Liver (tissue), 9 donors: ENCODE data around the gene CGNL1. TPM values are rescaled to one million over a fixed set of nuclear protein-coding genes. Genes with fewer than 3 reads are reported as not detected.
A peak's percentile ranks its signal among the peaks of the same experiment; 100 is the strongest.

Source experiments
- DNase-seq: peaks from one replicate; pipeline ENCODE4 v3.0.0-alpha.2; 2017; ENCODE audit warnings: low spot score
- H3K27ac ChIP-seq, 2 donors: one replicate each; pipeline ENCODE4 v1.7.0; 2013; ENCODE audit warnings: inconsistent platforms in 2 of 2, low read length in 2 of 2, control low read depth in 1 of 2, low read depth in 1 of 2, mild to moderate bottlenecking in 1 of 2
- H3K27me3 ChIP-seq, 4 donors: one replicate each; pipeline versions ENCODE4 v1.6.1 to v1.7.0; 2013; ENCODE audit warnings: low read length in 3 of 4, inconsistent platforms in 1 of 4, mild to moderate bottlenecking in 1 of 4, moderate library complexity in 1 of 4; ENCODE audit not compliant: control insufficient read depth in 4 of 4, insufficient read depth in 4 of 4
- H3K36me3 ChIP-seq, 4 donors: one replicate each; pipeline versions ENCODE4 v1.6.1 to v1.7.0; 2013; ENCODE audit warnings: low read length in 3 of 4, mild to moderate bottlenecking in 3 of 4, low read depth in 1 of 4, moderate library complexity in 1 of 4; ENCODE audit not compliant: control insufficient read depth in 4 of 4, insufficient read depth in 3 of 4
- H3K4me1 ChIP-seq, 4 donors: one replicate each; pipeline versions ENCODE4 v1.6.1 to v1.7.0; 2013; ENCODE audit warnings: low read length in 3 of 4, mild to moderate bottlenecking in 3 of 4, moderate library complexity in 1 of 4; ENCODE audit not compliant: control insufficient read depth in 4 of 4, insufficient read depth in 4 of 4
- H3K4me3 ChIP-seq, 3 donors: one replicate each; pipeline versions ENCODE4 v1.6.1 to v1.7.0; 2013; ENCODE audit warnings: low read length in 3 of 3, control low read depth in 1 of 3, low read depth in 1 of 3, mild to moderate bottlenecking in 1 of 3
- H3K9ac ChIP-seq, 2 donors: one replicate each; pipeline ENCODE4 v1.7.0; 2013; ENCODE audit warnings: low read length in 2 of 2, mild to moderate bottlenecking in 2 of 2, moderate library complexity in 2 of 2, control low read depth in 1 of 2, low read depth in 1 of 2
- H3K9me3 ChIP-seq, 4 donors: one replicate each; pipeline versions ENCODE4 v1.6.1 to v1.7.0; 2013; ENCODE audit warnings: low read length in 3 of 4; ENCODE audit not compliant: control insufficient read depth in 4 of 4
- ATF3 ChIP-seq: IDR thresholded peaks from 2 replicates; pipeline ENCODE4 v1.6.1; 2016; ENCODE audit warnings: antibody characterized with exemption
- CTCF ChIP-seq: fragments of 150-350 bp; IDR thresholded peaks from 2 replicates; pipeline ENCODE4 v1.5.1; 2017; ENCODE audit warnings: improper control_type of control experiment, low read depth, low read length; ENCODE audit not compliant: missing input control
- EGR1 ChIP-seq, 2 donors: IDR thresholded peaks; 2 replicates each; pipeline ENCODE4 v1.6.1; 2016 to 2018; ENCODE audit warnings: antibody characterized with exemption in 2 of 2, low read depth in 2 of 2
- FOXA1 ChIP-seq: IDR thresholded peaks from 2 replicates; pipeline ENCODE4 v1.6.1; 2016; ENCODE audit warnings: antibody characterized with exemption
- FOXA2 ChIP-seq: IDR thresholded peaks from 2 replicates; pipeline ENCODE4 v1.6.1; 2016; ENCODE audit warnings: antibody characterized with exemption
- GABPA ChIP-seq, 2 donors: IDR thresholded peaks in 1 of 2; conservative IDR thresholded peaks in 1 of 2; 2 replicates each; pipeline ENCODE4 v1.6.1; 2016; ENCODE audit warnings: antibody characterized with exemption in 2 of 2, mild to moderate bottlenecking in 1 of 2, moderate library complexity in 1 of 2
- HNF4A ChIP-seq, 2 donors: conservative IDR thresholded peaks; 2 replicates each; pipeline ENCODE4 v1.6.1; 2016; ENCODE audit warnings: antibody characterized with exemption in 2 of 2, mild to moderate bottlenecking in 2 of 2
- HNF4G ChIP-seq: IDR thresholded peaks from 2 replicates; pipeline ENCODE4 v1.6.1; 2016; ENCODE audit warnings: antibody characterized with exemption
- JUND ChIP-seq, 2 donors: IDR thresholded peaks; 2 replicates each; pipeline ENCODE4 v1.6.1; 2016; ENCODE audit warnings: antibody characterized with exemption in 2 of 2
- MAX ChIP-seq: IDR thresholded peaks from 2 replicates; pipeline ENCODE4 v1.6.1; 2016; ENCODE audit warnings: antibody characterized with exemption
- NR2F2 ChIP-seq: IDR thresholded peaks from 2 replicates; pipeline ENCODE4 v1.6.1; 2016; ENCODE audit warnings: antibody characterized with exemption
- RAD21 ChIP-seq, 2 donors: IDR thresholded peaks; 2 replicates each; pipeline ENCODE4 v1.6.1; 2016; ENCODE audit warnings: antibody characterized with exemption in 2 of 2, mild to moderate bottlenecking in 2 of 2
- REST ChIP-seq: IDR thresholded peaks from 2 replicates; pipeline ENCODE4 v1.6.1; 2016; ENCODE audit warnings: antibody characterized with exemption, mild to moderate bottlenecking
- RXRA ChIP-seq, 2 donors: IDR thresholded peaks; 2 replicates each; pipeline ENCODE4 v1.6.1; 2017 to 2018; ENCODE audit warnings: antibody characterized with exemption in 2 of 2, mild to moderate bottlenecking in 1 of 2
- SP1 ChIP-seq: IDR thresholded peaks from 2 replicates; pipeline ENCODE4 v1.6.1; 2018; ENCODE audit warnings: antibody characterized with exemption, mild to moderate bottlenecking
- TAF1 ChIP-seq: conservative IDR thresholded peaks from 2 replicates; pipeline ENCODE4 v1.6.1; 2016; ENCODE audit warnings: antibody characterized with exemption, mild to moderate bottlenecking
- YY1 ChIP-seq: IDR thresholded peaks from 2 replicates; pipeline ENCODE4 v1.6.1; 2016; ENCODE audit warnings: antibody characterized with exemption, mild to moderate bottlenecking
- ZBTB33 ChIP-seq: IDR thresholded peaks from 2 replicates; pipeline ENCODE4 v1.6.1; 2016; ENCODE audit warnings: antibody characterized with exemption
- WGBS: extraction: QIAGEN DNeasy Blood & Tissue Kit; methylation state at CpG from one replicate; pipeline ENCODE4 v1.1.7; 2013; 5-methylcytosine and 5-hydroxymethylcytosine counted together
- polyA plus RNA-seq, 2 donors: library from polyadenylated mRNA; stranded (reverse) in 1 of 2; unstranded in 1 of 2; fragments of 200-250 nt in 1 of 2; fragments of >200 nt in 1 of 2; fragmentation: Nextera tagmentation in 1 of 2; extraction: Ambion mirVana in 1 of 2; gene quantifications; one replicate each; pipeline versions ENCODE4 v1.2.1 to v1.2.3, GENCODE V29; 2013 to 2015
- total RNA-seq, 2 donors: library from RNA; depleted of rRNA; stranded (reverse); fragments of >200 nt; gene quantifications; one replicate each; pipeline ENCODE4 v1.2.3, GENCODE V29; 2014
- donor health status: healthy.
- donor health status: healthy.
- donor health status: healthy.
- donor health status: healthy.
- donor health status: healthy.

The CGNL1 gene
- total and polyA plus RNA-seq, 4 donors = 12.0 to 31.9 (median 16.1) TPM

GRCh38 chr15:57380854-57381253 lies 4.5 kb downstream of the CGNL1 start:
- H3K27me3 ChIP-seq = no peaks in the 10 kb centered on the region
- TF ChIP-seq ATF3 (no peak), HNF4G (peak; percentile 50), TAF1 (no peak), MAX (no peak), YY1 (peak; percentile 26), RXRA (IDR thresholded peaks at IDR 0.05) (peak; percentile 96 to 98), REST (no peak), NR2F2 (no peak), HNF4A (conservative IDR thresholded peaks at IDR 0.05) (peak; percentile 80 to 84), FOXA1 (no peak), SP1 (peak; percentile 87), EGR1 (IDR thresholded peaks at IDR 0.05; ENCODE audit: low read depth in 2 of 2) (no peak), RAD21 (IDR thresholded peaks at IDR 0.05) (no peak), GABPA (IDR thresholded peaks at IDR 0.05 in 1 of 2, conservative IDR thresholded peaks at IDR 0.05 in 1 of 2) (no peak), CTCF (no peak), JUND (IDR thresholded peaks at IDR 0.05) (peak; percentile 16 to 20), FOXA2 (no peak), ZBTB33 (peak; percentile 18)
- no peak overlapping the region for H3K4me3 ChIP-seq
- no peaks in the 10 kb centered on the region for H3K9me3 ChIP-seq
- peak overlapping the region; percentile 76 to 83 for H3K27ac ChIP-seq
- no peak overlapping the region for H3K9ac ChIP-seq
- DNase-seq = no peak
- 40% methylated on average over 2 of the region's 2 CpGs for WGBS
- no peaks in the 10 kb centered on the region for H3K36me3 ChIP-seq
- peaks cover 5 to 67% (median 51%) of the 10 kb centered on the region in 4 donors for H3K4me1 ChIP-seq
